SKM-1 (cell line): Measurements from ENCODE around the gene PICK1.

Source experiments
- DNase-seq: peaks from one replicate; lab custom pipeline; 2025; ENCODE audit not compliant: unreplicated experiment; lab: John Stamatoyannopoulos, UW

The PICK1 gene

GRCh38 chr22:38087855-38088254 is 30.7 kb downstream of the PICK1 start:
- no peak for DNase-seq

GRCh38 chr22:38088629-38089473 is 31.6 kb downstream of the PICK1 start:
- DNase-seq: no peak

DNA sequence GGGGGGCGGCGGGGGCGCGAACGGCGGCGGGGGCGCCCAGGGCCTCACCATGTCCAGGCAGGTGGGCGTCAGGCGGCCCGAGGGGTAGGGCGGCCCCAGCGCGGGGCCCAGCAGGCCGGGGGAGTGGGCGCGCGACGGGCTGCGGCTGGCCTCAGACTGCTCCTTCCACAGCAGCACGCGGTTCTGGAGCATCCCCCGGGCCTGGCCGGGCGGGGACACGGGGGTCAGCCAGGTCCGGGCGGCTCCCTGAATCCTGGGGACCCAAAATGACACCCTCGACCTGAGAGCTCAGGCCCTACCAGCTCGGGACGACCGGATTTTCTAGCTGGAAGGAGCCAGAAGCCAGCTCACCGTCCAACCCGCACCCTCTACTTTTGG is 32.3 kb downstream of the PICK1 start:
- DNase-seq: no peak

GRCh38 chr22:38097058-38097457 is 39.9 kb downstream of the PICK1 start:
- DNase-seq: no peak

DNA sequence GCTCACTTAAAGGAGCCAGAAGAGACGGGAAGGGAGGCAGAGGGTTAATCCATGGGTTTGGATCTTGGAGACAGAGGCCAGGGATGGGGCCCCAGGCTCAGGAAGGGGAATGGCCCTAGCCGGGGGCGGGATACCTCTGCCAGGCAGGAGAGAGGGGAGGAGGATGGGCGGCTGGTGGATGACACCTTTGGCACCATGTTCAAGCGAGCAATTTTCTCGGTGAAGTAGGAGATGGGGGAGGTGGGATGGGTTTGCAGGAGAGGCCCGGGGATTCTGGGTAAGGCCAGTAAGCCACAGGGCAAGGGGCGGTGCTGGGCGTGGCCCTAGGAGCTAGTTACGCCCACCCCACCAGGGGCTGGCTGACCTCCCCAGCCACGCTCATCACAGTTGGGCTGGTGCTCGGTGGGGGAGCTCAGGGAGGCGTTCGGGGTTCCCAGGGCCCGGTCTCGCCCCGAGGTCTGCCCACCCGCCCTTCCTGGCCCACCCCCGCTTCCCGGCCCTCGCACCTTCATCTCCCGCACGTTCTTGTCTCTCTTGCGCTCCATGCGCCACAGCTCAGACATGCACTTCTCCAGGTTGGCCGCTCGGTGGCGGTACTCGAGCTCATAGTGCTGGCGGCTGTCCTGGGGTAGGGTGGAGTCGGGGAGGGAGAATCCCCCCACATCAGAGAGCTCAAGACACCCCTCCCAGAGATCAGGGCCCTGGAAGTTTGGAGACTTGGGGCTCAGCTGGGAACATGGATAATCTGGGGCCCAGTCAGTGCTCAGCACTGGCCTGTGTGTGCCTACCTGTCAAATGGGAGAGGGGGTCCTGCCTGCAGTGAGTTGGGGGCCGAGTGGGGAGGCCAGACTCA is 40.6 kb downstream of the PICK1 start:
- no peak for DNase-seq

DNA sequence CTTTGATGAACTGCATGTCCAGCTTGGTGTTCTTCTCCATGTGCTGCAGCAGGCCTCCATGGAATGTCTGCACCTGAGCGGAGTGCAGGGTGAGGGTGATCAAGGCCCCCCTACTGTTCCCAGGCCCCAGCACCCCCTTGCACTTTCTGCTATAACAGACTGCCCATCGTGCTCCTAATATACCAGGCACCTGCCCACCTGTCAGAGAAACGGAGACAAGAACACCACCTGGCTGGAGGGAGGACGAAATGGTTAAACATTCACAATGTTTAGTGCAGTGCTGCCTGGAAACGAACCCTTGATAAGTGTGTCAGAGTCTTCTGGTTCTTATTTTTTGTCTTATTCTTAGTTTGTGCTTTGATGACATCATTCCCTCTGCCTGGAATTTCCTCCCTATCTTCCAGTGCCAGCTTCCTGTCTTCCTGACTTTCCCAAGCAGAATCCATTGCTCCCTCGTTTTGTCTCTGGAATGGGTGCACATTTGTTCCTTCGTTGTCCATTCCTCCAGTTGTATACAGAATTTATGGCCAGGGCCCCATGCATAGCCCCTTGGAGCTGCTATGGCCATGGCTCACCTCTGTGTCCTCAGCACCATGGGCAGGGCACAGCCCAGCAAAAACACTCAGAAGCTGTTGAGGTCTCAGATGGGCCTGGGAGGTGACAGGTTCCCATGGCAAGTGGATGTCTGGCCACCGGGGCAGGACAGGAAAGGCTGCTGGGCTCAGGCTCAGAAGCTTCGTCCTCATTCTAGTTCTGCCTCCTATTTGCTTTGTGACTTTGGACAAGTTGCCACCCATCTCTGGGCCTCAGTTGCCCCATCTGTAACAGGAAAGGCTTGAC is 41.4 kb downstream of the PICK1 start:
- no peak for DNase-seq

DNA sequence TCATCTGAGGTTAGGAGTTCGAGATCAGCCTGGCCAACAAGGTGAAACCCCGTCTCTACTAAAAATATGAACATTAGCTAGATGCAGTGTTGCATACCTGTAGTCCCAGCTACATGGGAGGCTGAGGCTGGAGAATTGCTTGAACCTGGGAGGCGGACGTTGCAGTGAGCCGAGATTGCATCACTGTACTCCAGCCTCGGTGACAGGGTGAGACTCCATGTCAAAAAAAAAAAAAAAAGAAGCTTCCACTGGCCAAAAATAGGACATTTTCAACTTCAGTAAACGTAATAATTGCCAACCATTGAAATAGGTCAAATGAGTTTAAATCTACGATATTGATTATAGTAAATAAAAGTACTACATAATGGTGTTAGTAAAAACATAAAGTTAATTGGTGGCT is 46.4 kb downstream of the PICK1 start:
- no peak for DNase-seq

GRCh38 chr22:38104084-38104483 is 46.9 kb downstream of the PICK1 start:
- no peak for DNase-seq

DNA sequence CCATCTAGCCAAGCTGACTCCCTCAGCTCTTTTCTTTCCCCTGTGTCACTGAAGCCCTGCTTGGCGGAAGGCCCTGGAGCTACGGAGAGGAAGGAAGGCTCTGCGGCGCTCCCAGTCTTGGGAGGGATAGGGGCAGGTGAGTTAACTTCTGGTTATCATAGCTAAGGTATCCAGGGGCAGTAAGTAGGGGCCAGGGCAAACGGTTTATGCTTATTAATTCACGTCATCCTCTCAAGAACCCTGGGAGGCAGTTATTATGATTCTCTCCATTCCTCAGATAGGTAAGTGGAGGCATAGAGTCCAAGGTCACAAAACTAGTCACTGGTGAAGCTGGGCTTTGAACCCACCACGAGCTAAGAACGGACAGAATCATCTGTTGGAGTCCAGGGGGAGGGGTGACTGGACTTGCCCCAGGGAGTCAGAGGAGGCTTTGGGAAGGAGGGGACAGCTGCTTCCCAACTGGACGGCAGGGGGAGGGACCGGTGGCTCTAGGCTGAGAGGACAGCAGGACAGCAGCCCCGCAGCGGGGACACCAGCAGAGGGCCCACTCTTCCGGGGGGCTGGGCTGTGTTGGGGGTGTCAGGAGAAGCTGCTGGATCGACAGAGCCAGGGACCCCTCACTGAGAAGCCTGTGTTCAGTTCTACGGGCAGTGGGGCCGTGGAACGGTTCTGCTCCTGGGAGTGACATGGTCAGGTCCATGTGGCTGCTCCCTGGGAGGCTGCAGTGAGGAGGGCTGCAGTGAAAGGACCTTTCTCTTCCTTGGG is 49.8 kb downstream of the PICK1 start:
- no peak for DNase-seq

GRCh38 chr22:38107692-38108515 is 50.7 kb downstream of the PICK1 start:
- no peak for DNase-seq

DNA sequence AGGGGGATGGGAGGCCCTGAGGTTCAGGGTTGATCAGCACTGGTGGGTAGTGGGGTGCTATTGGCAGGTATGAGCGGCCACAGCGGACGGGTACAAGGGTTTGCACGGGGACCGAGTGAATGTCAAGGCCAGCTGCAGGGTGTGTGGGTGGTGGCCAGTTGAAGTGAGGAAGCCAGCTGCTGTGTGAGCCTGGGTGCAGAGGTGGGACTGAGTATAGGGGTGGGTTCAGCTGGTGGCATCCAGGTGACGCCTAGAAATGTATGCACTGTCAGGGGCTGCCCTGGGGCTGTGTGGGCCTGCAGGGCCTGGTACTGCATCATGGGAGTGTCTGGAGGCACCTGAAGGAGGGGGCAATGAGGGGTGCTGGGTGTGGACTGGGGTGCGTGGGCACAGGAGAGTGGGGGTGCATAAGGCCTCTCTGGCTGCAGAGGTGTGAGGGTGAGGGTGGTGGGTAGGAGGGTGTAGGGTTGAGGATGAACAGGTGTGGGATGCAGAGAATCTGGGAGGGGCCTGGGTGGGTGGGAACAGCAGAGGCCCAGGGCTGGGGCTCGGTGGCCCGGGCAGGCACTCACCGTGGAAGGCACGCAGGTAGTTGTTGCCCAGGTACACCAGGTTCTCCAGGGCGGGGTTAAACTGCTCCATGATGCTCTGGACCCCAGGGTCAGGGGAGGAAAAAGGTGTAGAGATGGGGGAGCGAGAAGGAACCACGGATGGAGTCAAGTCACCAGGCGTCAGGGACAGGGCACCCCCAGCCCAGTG is 51.5 kb downstream of the PICK1 start:
- no peak for DNase-seq

DNA sequence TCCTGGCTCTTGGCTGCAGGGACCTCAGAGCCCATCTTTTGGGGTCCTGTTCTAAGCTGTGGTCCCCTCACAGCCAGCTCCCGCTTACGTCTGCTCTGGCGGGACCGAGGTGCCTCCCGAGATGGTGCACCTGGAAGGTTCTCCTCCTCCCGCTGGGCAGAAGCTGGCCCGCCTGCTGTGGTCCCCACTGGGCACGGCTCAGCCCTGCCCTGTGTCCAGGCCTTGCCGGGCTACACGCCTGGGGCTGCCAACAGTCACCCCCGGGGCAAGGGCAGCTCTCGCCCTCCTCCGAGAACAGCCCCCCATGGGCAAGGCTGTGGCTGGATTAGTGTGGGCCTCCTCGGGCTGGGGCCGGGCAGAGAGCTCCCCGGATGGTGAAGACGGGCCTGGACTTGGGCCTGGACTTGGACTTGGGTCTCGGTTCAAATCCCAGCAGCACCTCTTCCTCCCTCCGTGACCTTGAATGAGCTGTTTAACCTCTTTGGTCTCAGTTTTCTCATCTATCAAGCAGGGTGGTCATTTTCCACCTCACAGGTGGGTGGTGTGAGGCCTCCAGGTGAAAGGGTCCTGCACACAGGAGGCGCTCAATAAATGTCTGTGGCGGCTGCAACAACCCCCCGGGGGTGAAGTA is 52.3 kb downstream of the PICK1 start:
- DNase-seq: no peak

- DNase-seq: no peak
Observed at GRCh38 chr22:38110008-38110862, 53.0 kb downstream of the PICK1 start, which contains the start of gene BAIAP2L2. TSS of gene BAIAP2L2 (minus strand) at chr22:38110684. CDS start at chr22:38110525, 159 bp downstream.

GRCh38 chr22:38110863-38111852 is 54.0 kb downstream of the PICK1 start:
- DNase-seq: no peak

DNA sequence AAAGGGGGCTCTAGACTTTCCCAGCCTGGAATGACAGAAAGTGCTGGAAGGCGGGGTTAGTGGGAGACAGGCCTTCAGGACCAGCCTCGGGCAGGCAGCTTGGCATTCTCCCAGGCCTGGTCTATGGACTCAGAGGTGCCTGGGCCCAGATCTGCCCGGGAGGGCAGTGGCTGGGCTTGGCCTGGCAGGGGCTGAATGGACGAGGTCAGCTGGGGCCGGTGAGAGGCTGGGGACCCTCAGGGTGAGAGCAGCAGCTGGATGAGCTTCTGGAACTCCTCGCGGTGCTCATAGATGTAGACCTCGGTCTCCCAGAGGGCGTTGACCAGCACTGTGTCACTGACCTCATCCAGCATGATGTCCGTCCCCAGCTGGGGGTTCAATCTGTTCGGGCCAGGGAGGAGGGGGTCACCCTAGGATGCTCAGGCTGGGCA is 54.7 kb downstream of the PICK1 start:
- DNase-seq: no peak

DNA sequence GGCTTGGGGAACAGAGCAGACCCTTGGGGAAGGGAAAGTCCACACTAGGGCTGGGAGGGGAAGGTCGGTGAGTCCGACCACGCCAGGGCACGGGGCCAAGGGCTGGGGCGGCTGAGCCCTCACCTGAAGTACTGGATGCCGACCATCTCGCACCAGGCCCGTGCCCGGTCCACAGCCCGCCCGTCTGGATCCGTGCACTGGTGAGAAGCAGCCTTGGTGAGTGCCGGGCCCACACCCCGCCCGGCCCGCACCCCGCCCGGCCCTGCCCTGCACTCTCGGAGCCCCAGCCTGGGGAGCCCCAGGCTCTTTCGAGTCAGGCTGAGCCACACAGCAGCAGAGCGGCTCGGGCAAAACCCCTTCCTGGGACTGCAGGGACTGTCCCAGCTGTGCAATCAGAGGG is 55.2 kb downstream of the PICK1 start:
- no peak for DNase-seq
